HG02870 (cell line): Measurements from ENCODE around the gene ATP6V0B.

Source experiments
- ATAC-seq: cut with Tn5 transposase; IDR thresholded peaks from one replicate; pipeline ENCODE4 v1.9.1; 2021; ENCODE audit warnings: mild to moderate bottlenecking, moderate library complexity; ENCODE audit not compliant: unreplicated experiment

The ATP6V0B gene

GRCh38 chr1:43968348-43968948 is 6.3 kb upstream of the ATP6V0B start:
- ATAC-seq, result no peak

GRCh38 chr1:43969416-43969745 is 5.4 kb upstream of the ATP6V0B start:
- no peak for ATAC-seq

- peak; percentile 74 for ATAC-seq
These were observed 4.9 kb upstream of the ATP6V0B start, which contains the start of gene DPH2 for GRCh38 chr1:43969746-43970466. TSS of gene DPH2 (plus strand) at chr1:43970010. CDS start at chr1:43970176, 166 bp downstream.

GRCh38 chr1:43970502-43970901 is 4.3 kb upstream of the ATP6V0B start:
- no peak for ATAC-seq

GRCh38 chr1:43970911-43971310 is 3.8 kb upstream of the ATP6V0B start:
- no peak for ATAC-seq

- no peak for ATAC-seq
These were observed 3.3 kb upstream of the ATP6V0B start for GRCh38 chr1:43971336-43971980.

GRCh38 chr1:43973981-43974442 is 748 bp upstream of the ATP6V0B start:
- no peak for ATAC-seq

GRCh38 chr1:43975249-43975961 is 645 bp downstream of the ATP6V0B start:
- no peak for ATAC-seq

- no peak for ATAC-seq
These were observed 1.3 kb downstream of the ATP6V0B start for GRCh38 chr1:43976045-43976444.

- no peak for ATAC-seq
These were observed 2.1 kb downstream of the ATP6V0B start for GRCh38 chr1:43976890-43977289.

- ATAC-seq, result no peak
These were observed 2.9 kb downstream of the ATP6V0B start for GRCh38 chr1:43977376-43978263.

- ATAC-seq, result no peak
These were observed 3.4 kb downstream of the ATP6V0B start for GRCh38 chr1:43978264-43978550.

- ATAC-seq, result no peak
These were observed 3.9 kb downstream of the ATP6V0B start, which contains the start of gene B4GALT2 for GRCh38 chr1:43978551-43979260. TSS of gene B4GALT2 (plus strand) at chr1:43979210. CDS start at chr1:43981161, 1,951 bp downstream.

- ATAC-seq, result no peak
These were observed 4.4 kb downstream of the ATP6V0B start for GRCh38 chr1:43979261-43979527.

GRCh38 chr1:43979528-43980254 is 4.9 kb downstream of the ATP6V0B start:
- ATAC-seq, result no peak

GRCh38 chr1:43980255-43981134 is 5.7 kb downstream of the ATP6V0B start:
- ATAC-seq, result no peak

GRCh38 chr1:43981135-43981491 is 6.4 kb downstream of the ATP6V0B start:
- no peak for ATAC-seq

- ATAC-seq, result no peak
These were observed 6.9 kb downstream of the ATP6V0B start for GRCh38 chr1:43981636-43982035.

- ATAC-seq, result no peak
These were observed 7.5 kb downstream of the ATP6V0B start for GRCh38 chr1:43982241-43982640.
